CD4-positive, alpha-beta T cell treated with Interleukin-6 at 100 ng/mL for 8 hours (primary cell): ENCODE results near the gene NPHP4.

Experiments
- DNase-seq: peaks from one replicate; pipeline ENCODE4 v3.0.0-alpha.2; 2020; ENCODE audit warnings: mixed read lengths, low spot score

Gene NPHP4

DNA sequence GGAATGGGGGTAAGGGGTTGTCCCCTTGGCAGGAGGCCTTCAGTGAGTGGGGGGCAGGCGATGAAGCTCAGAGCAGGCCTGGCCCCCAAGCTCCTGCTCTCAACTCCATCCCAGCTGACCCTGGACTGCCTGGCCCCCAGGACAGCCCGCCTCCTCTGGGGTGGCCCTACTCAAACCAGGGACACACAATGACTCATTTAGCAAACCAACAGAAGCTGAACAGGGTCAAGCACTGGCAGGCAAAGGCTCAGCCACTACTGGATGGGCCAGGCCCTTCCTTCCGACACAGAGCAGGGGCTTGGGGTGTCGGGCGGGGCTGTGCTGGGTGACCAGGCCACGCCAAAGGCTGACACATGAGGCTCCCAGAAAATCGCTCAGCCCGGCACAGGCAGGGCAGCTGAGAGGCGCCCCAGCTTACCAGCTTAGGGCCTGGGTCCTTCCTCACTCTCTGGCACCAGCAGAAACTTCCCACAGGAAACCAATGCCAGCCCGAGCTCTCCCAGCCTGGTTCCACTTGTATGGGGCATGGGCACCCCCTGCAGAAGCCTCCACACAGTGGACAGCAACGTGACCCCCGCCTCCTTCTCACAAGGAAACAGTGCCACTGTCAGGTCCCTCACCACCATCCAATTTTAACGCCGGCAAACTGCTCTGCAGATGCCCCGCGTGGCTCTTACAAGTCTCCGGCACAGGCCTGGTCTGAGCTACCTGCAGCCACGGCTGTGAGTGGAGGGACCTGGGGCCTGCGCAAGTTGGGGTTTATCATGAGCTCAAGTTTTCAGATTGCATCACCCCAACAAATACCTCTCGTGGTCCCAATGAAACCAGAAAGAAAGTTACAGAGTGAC lies 114.3 kb downstream of the NPHP4 start:
- DNase-seq, result no peak

DNA sequence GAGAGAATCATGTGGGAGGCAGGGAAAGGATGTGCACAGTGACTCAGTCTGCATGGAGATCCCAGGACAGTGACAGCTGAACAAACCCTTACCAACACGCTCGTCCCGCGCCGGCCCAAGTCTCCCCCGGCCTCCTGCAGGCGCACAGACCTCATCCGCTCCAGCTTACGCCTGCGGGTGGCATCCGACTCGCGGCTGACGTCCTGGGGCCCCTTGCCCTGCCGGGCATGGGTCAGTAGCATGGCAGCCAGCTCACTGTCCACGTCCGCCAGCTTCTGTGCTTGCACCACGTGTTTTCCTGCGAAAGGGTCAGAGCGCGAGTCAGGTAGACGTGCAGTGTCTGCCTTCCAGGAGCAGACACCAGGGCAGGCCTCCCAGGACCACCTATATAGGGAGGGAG lies 115.2 kb downstream of the NPHP4 start:
- DNase-seq, result no peak

DNA sequence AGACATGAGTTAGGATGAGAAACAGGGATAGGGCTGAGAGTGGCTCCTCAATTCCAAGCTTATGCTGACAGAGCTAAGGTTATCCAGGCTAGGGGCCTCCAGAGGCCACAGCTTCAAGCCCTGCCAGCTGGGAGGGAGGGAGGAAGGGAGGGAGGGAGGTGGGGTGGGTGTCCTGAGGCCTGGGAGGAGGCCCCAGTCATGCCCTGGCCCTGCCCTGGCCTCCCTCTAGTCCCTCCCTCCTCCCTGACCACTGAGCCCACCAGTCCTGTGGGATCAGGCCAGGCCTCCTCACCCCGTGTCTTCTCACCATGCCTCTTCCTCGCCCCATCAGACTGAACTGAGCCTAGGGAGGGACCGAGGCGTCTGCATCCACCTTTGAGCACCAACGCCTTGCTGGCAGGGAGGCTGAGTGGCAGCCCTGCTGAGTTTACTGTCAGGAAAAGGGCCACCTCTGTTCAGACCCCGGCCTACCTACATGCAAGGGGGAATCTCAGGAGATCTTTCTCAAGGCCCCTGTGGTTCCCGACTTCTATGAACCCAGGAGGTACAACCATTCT lies 116.1 kb downstream of the NPHP4 start:
- no peak for DNase-seq

DNA sequence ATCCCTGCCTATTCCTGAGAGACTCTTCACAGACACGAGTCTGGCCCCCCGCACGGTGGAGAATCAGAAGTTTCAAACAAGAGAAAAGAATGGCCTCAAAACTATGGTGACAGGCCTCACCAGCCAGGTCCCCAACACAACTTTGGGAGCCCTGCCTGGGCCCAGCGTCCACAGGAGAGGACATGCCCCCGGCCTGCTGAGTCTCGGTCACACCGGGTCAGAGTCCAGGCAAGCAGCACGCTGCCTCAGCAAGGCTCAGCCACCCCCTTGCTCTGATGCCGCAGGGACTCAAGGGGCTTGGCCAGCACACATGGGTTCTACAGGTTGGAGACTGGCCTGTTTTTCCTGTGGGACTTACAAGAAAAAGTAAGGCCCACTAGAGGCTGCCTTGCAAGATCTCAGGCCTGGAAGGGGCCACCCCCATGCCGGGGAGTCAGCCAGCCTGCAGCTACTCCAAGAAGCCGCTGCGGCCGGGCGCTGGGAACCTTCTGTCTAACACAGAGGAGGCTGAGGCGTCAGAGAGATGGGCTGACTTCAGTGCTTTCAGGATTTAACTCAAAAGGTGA lies 116.8 kb downstream of the NPHP4 start:
- DNase-seq, result no peak

- DNase-seq, result no peak
These were observed 117.7 kb downstream of the NPHP4 start for GRCh38 chr1:5874416-5875110.

GRCh38 chr1:5873556-5873955 lies 118.7 kb downstream of the NPHP4 start:
- DNase-seq, result no peak

- DNase-seq, result no peak
These were observed 119.3 kb downstream of the NPHP4 start for GRCh38 chr1:5872886-5873285.

DNA sequence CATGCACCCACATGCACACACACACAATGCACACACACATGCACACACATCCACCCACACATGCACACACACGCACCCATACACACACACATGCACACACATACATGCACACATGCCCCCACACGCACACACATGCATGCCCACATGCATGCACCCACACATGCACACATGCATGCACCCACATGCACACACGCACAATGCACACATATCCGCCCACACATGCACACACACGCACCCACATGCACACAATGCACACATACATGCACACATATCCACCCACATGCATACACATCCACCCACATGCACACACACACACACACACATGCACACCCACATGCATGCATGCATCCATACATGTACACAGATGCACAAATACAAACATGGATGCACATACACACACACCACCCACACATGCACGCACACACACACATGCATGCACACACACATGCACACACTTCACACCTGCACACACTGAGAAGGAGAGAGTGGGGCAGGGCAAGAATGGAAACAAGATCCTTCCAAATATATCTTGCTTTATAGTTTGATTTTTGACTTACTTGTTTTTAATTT lies 123.2 kb downstream of the NPHP4 start:
- DNase-seq, result no peak

DNA sequence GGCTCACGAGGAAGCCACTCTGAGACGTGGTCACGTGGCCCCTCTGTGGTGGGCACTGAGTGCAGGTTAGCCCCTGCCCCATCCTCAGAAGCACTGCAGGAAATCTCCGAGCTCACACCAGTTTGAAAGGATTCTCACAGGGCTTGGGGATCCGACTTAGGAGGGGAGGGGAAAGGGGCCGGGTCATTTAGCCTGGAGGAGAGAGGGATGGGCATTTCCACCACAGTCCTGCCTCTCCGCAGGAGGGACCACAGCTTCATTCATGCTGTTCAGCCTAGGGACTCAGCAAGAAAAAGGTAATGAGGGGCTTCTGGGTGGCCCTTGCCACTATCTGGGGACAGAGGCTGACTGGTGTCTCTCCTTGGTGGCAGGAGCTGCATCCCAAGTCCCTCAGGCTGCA lies 126.5 kb downstream of the NPHP4 start:
- no peak for DNase-seq

- DNase-seq, result no peak
These were observed 127.2 kb downstream of the NPHP4 start for GRCh38 chr1:5865056-5865455.

- DNase-seq, result no peak
These were observed 128.0 kb downstream of the NPHP4 start for GRCh38 chr1:5864256-5864655.

GRCh38 chr1:5863238-5863637 lies 129.0 kb downstream of the NPHP4 start:
- no peak for DNase-seq

- DNase-seq, result no peak
These were observed 130.1 kb downstream of the NPHP4 start for GRCh38 chr1:5861871-5862825.

DNA sequence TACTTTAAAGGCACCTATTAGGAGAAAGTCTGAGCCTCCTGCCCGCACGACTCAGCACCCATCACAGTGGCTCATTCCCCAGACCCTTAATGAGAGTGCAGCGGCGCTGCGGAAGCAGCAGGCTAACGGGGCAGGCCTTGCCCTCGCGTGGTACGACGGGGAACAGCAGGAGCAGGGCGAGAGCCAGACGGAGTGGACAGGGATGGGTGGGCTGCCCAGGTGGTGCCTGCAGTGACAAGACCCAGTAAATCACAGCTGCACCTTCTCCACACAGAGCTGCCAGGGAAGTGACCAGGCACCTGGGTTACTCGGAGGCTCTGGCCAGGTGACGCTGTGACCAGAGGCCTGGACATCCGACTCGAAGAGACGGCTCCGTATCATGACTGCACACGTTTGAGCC lies 131.9 kb downstream of the NPHP4 start:
- DNase-seq, result no peak

DNA sequence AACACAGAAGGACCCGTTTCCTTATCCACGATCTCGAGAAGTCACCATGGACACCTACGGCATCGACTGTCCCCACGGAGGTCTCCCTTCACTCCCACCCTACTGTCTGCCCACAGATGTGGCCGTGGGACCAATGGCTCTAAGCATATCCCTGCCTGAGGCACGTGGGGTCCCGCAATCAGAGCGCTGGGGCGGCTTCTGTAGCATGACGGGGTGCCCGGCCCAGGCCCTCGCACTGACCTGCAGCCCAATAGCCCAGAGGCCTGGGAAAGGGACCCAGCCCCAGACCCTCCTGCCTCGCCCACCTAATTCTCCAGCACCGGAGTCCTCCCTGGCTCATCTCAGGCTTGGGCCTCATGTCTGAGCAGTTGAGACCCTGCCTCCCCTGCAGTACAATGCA lies 132.5 kb downstream of the NPHP4 start:
- no peak for DNase-seq

DNA sequence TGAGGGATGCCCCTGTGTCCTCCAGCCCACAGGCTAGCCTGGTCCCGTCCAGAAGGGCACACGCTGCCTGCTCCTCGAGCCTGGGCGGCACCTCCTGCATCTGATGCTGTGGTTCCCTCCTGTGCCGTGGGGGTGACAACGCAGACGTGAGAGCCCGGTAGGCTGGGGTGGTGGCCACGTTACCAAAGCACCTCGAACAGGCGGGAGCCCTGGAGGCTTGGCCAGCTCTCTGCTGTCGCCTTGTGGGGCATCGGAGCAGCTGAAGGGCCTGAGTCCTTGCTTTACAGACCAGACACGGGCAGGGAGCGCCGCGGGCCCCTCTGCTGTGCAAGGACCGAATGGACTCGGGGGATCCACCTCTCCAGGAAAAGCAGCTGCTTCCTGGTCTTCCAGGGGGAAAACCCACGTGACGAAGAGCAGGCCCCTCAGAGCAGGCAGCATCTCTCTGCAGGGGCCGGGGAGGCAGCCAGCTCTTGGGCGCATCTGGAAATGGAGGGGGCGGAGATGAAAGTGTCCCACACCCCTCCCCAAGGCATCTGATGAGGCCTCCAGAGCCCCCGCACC lies 133.3 kb downstream of the NPHP4 start:
- no peak for DNase-seq

- DNase-seq, result no peak
These were observed 134.0 kb downstream of the NPHP4 start for GRCh38 chr1:5858246-5858645.

- DNase-seq, result no peak
These were observed 134.6 kb downstream of the NPHP4 start for GRCh38 chr1:5857508-5858090.

DNA sequence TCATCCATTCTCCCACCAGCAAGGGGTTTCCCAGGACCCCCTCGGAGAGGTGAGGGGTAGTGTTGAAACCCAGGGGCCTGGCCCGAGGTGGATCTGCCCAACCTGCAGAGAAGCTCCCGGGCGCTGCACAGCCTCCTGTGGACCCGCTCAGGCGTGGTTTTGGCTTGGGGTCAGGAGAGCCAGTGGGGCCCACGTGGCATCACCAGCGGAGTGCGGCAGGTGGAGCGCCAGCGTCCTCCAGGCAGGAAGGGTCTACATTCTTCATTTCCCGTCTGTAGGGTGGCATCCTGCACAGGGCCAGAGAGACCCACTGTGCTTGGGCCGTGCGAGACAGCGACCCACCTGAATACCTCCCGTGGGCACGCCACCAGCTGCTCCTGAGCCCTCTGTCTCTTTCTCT lies 135.2 kb downstream of the NPHP4 start:
- no peak for DNase-seq

DNA sequence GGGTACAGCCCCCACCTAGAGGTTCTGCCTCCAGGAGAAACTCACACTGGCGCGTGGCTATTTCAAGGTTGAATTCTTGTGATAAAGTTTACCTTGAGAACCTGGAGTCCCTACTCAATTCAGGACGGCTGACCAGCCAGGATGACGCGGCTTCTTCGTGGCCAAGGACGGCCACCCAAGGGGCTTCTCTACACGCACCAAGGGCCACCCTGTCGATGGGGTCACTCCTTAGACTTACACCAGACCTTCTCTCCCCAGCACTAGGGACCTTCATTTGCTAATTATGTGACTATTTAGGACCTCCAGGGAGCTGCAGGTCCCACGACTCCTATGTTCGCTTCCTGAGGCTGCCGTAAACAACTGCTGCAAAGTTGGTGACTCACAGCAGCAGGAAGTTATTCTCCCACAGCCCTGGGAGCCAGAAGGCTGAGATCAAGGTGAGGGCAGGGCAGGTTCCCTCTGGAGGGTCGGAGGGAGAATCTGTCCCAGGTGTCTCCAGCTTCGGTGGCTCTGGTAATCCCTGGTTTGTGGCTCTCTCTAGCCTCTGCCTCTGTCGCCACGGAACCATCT lies 135.9 kb downstream of the NPHP4 start:
- no peak for DNase-seq
